ENCODE data around the gene APC. TPM values are rescaled to one million over a fixed set of nuclear protein-coding genes. Genes with fewer than 3 reads are reported as not detected.

The APC gene
- total RNA-seq, 1 donor: 67.0 TPM

GRCh38 chr5:112878101-112878500, 140.4 kb downstream of the APC start:
- peaks cover 15% of the 10 kb centered on the region for H3K79me2 ChIP-seq (ENCODE audit: insufficient read depth, low read length)
- TF ChIP-seq, protein P1, sequence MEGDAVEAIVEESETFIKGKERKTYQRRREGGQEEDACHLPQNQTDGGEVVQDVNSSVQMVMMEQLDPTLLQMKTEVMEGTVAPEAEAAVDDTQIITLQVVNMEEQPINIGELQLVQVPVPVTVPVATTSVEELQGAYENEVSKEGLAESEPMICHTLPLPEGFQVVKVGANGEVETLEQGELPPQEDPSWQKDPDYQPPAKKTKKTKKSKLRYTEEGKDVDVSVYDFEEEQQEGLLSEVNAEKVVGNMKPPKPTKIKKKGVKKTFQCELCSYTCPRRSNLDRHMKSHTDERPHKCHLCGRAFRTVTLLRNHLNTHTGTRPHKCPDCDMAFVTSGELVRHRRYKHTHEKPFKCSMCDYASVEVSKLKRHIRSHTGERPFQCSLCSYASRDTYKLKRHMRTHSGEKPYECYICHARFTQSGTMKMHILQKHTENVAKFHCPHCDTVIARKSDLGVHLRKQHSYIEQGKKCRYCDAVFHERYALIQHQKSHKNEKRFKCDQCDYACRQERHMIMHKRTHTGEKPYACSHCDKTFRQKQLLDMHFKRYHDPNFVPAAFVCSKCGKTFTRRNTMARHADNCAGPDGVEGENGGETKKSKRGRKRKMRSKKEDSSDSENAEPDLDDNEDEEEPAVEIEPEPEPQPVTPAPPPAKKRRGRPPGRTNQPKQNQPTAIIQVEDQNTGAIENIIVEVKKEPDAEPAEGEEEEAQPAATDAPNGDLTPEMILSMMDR (IDR thresholded peaks at IDR 0.05; ENCODE audit: extremely low read depth, low read depth, low read length): no peak
- peaks cover 63% of the 10 kb centered on the region for H3K36me3 ChIP-seq (ENCODE audit: insufficient read depth, low read length)

DNA sequence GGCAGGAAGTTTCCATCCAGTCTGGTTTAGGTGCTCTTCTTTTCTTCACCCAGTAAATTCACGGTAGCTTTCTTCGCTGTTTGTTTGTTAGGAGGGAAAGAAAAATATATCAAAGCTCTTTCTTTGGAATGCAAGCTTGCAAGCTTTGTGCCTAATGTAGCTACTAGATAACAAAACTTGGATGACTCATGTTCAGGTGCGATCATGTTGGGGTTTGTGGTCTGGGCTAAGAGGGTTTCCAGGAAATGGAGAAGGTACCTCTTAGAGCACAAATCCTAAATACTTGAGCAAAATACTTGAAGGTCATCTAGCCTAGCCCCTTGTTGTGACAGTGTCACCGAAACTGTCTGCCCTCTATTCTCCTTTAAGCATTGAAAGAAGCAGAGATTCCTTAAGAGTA, 141.1 kb downstream of the APC start:
- Histone ChIP-seq H3K4me3 (ENCODE audit: insufficient read depth, low read length) (no peak overlapping the region), H2AFZ (ENCODE audit: low read length) (no peak overlapping the region), H3K4me2 (ENCODE audit: insufficient read depth, low read length) (no peak overlapping the region), H3K79me2 (ENCODE audit: insufficient read depth, low read length) (peaks cover 17% of the 10 kb centered on the region), H3K9me3 (ENCODE audit: low read depth, low read length) (no peaks in the 10 kb centered on the region), H3K27ac (ENCODE audit: low read depth, low read length) (peak overlapping the region; percentile 15), H4K20me1 (ENCODE audit: insufficient read depth, low read length) (no peaks in the 10 kb centered on the region), H3K27me3 (ENCODE audit: insufficient read depth, low read length) (no peaks in the 10 kb centered on the region), H3K4me1 (ENCODE audit: insufficient read depth, low read length) (peaks cover 5% of the 10 kb centered on the region), H3K36me3 (ENCODE audit: insufficient read depth, low read length) (peaks cover 62% of the 10 kb centered on the region)
- TF ChIP-seq, protein P1 (IDR thresholded peaks at IDR 0.05; ENCODE audit: extremely low read depth, low read depth, low read length): no peak
- no peak for DNase-seq (ENCODE audit: insufficient read length, low spot score, missing footprints)

More at GRCh38 chr5:112878101-112878500, 140.4 kb downstream of the APC start:
- H4K20me1 ChIP-seq (ENCODE audit: insufficient read depth, low read length): no peaks in the 10 kb centered on the region
- no peak overlapping the region for H3K4me3 ChIP-seq (ENCODE audit: insufficient read depth, low read length)
- no peak overlapping the region for H3K27ac ChIP-seq (ENCODE audit: low read depth, low read length)
- H3K27me3 ChIP-seq (ENCODE audit: insufficient read depth, low read length): no peaks in the 10 kb centered on the region
- H3K4me2 ChIP-seq (ENCODE audit: insufficient read depth, low read length): no peak overlapping the region
- no peak overlapping the region for H2AFZ ChIP-seq (ENCODE audit: low read length)
- peaks cover 5% of the 10 kb centered on the region for H3K4me1 ChIP-seq (ENCODE audit: insufficient read depth, low read length)
- H3K9me3 ChIP-seq (ENCODE audit: low read depth, low read length): no peaks in the 10 kb centered on the region
- DNase-seq (ENCODE audit: insufficient read length, low spot score, missing footprints): no peak

GRCh38 chr5:112880219-112880964, 142.7 kb downstream of the APC start:
- H3K36me3 ChIP-seq (ENCODE audit: insufficient read depth, low read length): peaks cover 63% of the 10 kb centered on the region
- H3K27me3 ChIP-seq (ENCODE audit: insufficient read depth, low read length): no peaks in the 10 kb centered on the region
- peaks cover 5% of the 10 kb centered on the region for H3K4me1 ChIP-seq (ENCODE audit: insufficient read depth, low read length)
- H3K4me2 ChIP-seq (ENCODE audit: insufficient read depth, low read length): no peak overlapping the region
- no peak overlapping the region for H3K27ac ChIP-seq (ENCODE audit: low read depth, low read length)
- H3K9me3 ChIP-seq (ENCODE audit: low read depth, low read length): no peaks in the 10 kb centered on the region
- TF ChIP-seq, protein P1 (IDR thresholded peaks at IDR 0.05; ENCODE audit: extremely low read depth, low read depth, low read length): no peak
- no peak overlapping the region for H2AFZ ChIP-seq (ENCODE audit: low read length)
- H3K79me2 ChIP-seq (ENCODE audit: insufficient read depth, low read length): peaks cover 19% of the 10 kb centered on the region
- H3K4me3 ChIP-seq (ENCODE audit: insufficient read depth, low read length): no peak overlapping the region
- H4K20me1 ChIP-seq (ENCODE audit: insufficient read depth, low read length): no peaks in the 10 kb centered on the region
- peak; percentile 18 for DNase-seq (ENCODE audit: insufficient read length, low spot score, missing footprints)

- H3K4me2 ChIP-seq (ENCODE audit: insufficient read depth, low read length): no peak overlapping the region
- TF ChIP-seq, protein P1 (IDR thresholded peaks at IDR 0.05; ENCODE audit: extremely low read depth, low read depth, low read length): no peak
- H3K36me3 ChIP-seq (ENCODE audit: insufficient read depth, low read length): peaks cover 59% of the 10 kb centered on the region
- H3K4me3 ChIP-seq (ENCODE audit: insufficient read depth, low read length): no peak overlapping the region
- no peaks in the 10 kb centered on the region for H4K20me1 ChIP-seq (ENCODE audit: insufficient read depth, low read length)
- no peak for DNase-seq (ENCODE audit: insufficient read length, low spot score, missing footprints)
- no peak overlapping the region for H2AFZ ChIP-seq (ENCODE audit: low read length)
- H3K4me1 ChIP-seq (ENCODE audit: insufficient read depth, low read length): peaks cover 5% of the 10 kb centered on the region
- H3K79me2 ChIP-seq (ENCODE audit: insufficient read depth, low read length): peaks cover 21% of the 10 kb centered on the region
- H3K27me3 ChIP-seq (ENCODE audit: insufficient read depth, low read length): no peaks in the 10 kb centered on the region
- no peak overlapping the region for H3K27ac ChIP-seq (ENCODE audit: low read depth, low read length)
- H3K9me3 ChIP-seq (ENCODE audit: low read depth, low read length): no peaks in the 10 kb centered on the region
Measured at GRCh38 chr5:112883192-112883591, 145.5 kb downstream of the APC start.
